Measurements from ENCODE around the gene UBQLN4.
A peak's percentile ranks its signal among the peaks of the same experiment; 100 is the strongest.

The UBQLN4 gene

GRCh38 chr1:156090840-156091188, 37.2 kb upstream of the UBQLN4 start:
- Histone ChIP-seq H3K27me3 (no peaks in the 10 kb centered on the region), H3K4me3 (no peak overlapping the region), H3K36me3 (no peaks in the 10 kb centered on the region), H3K27ac (no peak overlapping the region), H3K9me3 (no peaks in the 10 kb centered on the region), H3K4me1 (peaks cover 0 to 11% (median 2%) of the 10 kb centered on the region in 4 donors)
- intact Hi-C loops (cut with DNase I; ENCODE audit: low total_unique reads): loop anchor here (1.0 kb wide), 1 partner anchor 134 kb away; no protein-coding TSS in a partner anchor
- peak; percentile 89 to 94 for TF ChIP-seq CTCF (IDR thresholded peaks at IDR 0.05)
- peak; percentile 74 to 86 for DNase-seq

GRCh38 chr1:156090138-156090839, 36.7 kb upstream of the UBQLN4 start:
- Histone ChIP-seq H3K4me3 (no peak overlapping the region), H3K4me1 (peaks cover 0 to 8% (median 2%) of the 10 kb centered on the region in 4 donors), H3K27me3 (no peaks in the 10 kb centered on the region), H3K36me3 (no peaks in the 10 kb centered on the region), H3K27ac (no peak overlapping the region), H3K9me3 (no peaks in the 10 kb centered on the region)
- TF ChIP-seq CTCF (IDR thresholded peaks at IDR 0.05): no peak
- DNase-seq: peak in 1 of 2 donors; percentile 41
- intact Hi-C loops (cut with DNase I; ENCODE audit: low total_unique reads): loop anchor here (1.0 kb wide), 1 partner anchor 135 kb away; no protein-coding TSS in a partner anchor

- Histone ChIP-seq H3K4me1 (peaks cover 0 to 8% (median 2%) of the 10 kb centered on the region in 4 donors), H3K36me3 (no peaks in the 10 kb centered on the region), H3K27ac (no peak overlapping the region), H3K27me3 (no peaks in the 10 kb centered on the region), H3K4me3 (no peak overlapping the region), H3K9me3 (no peaks in the 10 kb centered on the region)
- intact Hi-C loops (cut with DNase I; ENCODE audit: low total_unique reads): loop anchor here (1.0 kb wide), 1 partner anchor 136 kb away; no protein-coding TSS in a partner anchor
- no peak for TF ChIP-seq CTCF (IDR thresholded peaks at IDR 0.05)
- no peak for DNase-seq
Measured at GRCh38 chr1:156089704-156090103, 36.1 kb upstream of the UBQLN4 start.

GRCh38 chr1:156086256-156086662, 32.7 kb upstream of the UBQLN4 start:
- DNase-seq: no peak
- H3K4me1 ChIP-seq: peaks cover 0 to 27% (median 15%) of the 10 kb centered on the region in 4 donors
- no peaks in the 10 kb centered on the region for H3K36me3 ChIP-seq
- H3K27me3 ChIP-seq: peaks cover 0 to 4% of the 10 kb centered on the region in 2 donors
- H3K4me3 ChIP-seq: no peak overlapping the region
- no peak overlapping the region for H3K27ac ChIP-seq
- intact Hi-C loops (cut with DNase I; ENCODE audit: low total_unique reads): no loop called here
- no peaks in the 10 kb centered on the region for H3K9me3 ChIP-seq
- TF ChIP-seq CTCF (IDR thresholded peaks at IDR 0.05): no peak

GRCh38 chr1:156083800-156084790, 30.5 kb upstream of the UBQLN4 start:
- no peak for TF ChIP-seq CTCF (IDR thresholded peaks at IDR 0.05)
- peaks cover 0 to 23% (median 14%) of the 10 kb centered on the region in 4 donors for H3K4me1 ChIP-seq
- DNase-seq: no peak
- no peaks in the 10 kb centered on the region for H3K9me3 ChIP-seq
- H3K27me3 ChIP-seq: peaks cover 0 to 11% of the 10 kb centered on the region in 2 donors
- no peaks in the 10 kb centered on the region for H3K36me3 ChIP-seq
- no peak overlapping the region for H3K4me3 ChIP-seq
- H3K27ac ChIP-seq: no peak overlapping the region
- intact Hi-C loops (cut with DNase I; ENCODE audit: low total_unique reads): no loop called here
